T-helper 2 cell treated with Interferon-gamma antibody and Interleukin-4, amounts not matched to agents 5 μg/mL and 100 μg/mL, for 36 hours (primary cell): ENCODE results near the gene DDX39B.
"Not testable (repeated sequence)": the region's sequence is repeated elsewhere in the genome, so short reads cannot be mapped to it uniquely, and the experiment has no call there.

Experiments
- DNase-seq: peaks from one replicate; pipeline ENCODE4 v3.0.0; 2021; ENCODE audit warnings: low spot score
- H3K27ac Mint-ChIP-seq: one replicate; pipeline ENCODE4 v1.8.0; 2021; ENCODE audit warnings: mild to moderate bottlenecking, mixed read lengths
- H3K27me3 Mint-ChIP-seq: one replicate; pipeline ENCODE4 v1.8.0; 2021; ENCODE audit warnings: low read depth, mixed read lengths
- H3K36me3 Mint-ChIP-seq: one replicate; pipeline ENCODE4 v1.8.0; 2021; ENCODE audit warnings: low read depth, mixed read lengths
- H3K4me1 Mint-ChIP-seq: one replicate; pipeline ENCODE4 v1.8.0; 2021; ENCODE audit warnings: low read depth, mixed read lengths
- H3K4me3 Mint-ChIP-seq: one replicate; pipeline ENCODE4 v1.8.0; 2022; ENCODE audit warnings: mild to moderate bottlenecking, moderate library complexity, mixed read lengths
- H3K9me3 Mint-ChIP-seq: one replicate; pipeline ENCODE4 v1.8.0; 2021; ENCODE audit warnings: mixed read lengths

Gene DDX39B

GRCh38 chr6:31569861-31570536, 28.2 kb upstream of the DDX39B start:
- H3K4me1 Mint-ChIP-seq, result peaks cover 71% of the 10 kb centered on the region
- H3K27me3 Mint-ChIP-seq, result peaks cover 30% of the 10 kb centered on the region
- H3K27ac Mint-ChIP-seq, result no peak overlapping the region
- H3K4me3 Mint-ChIP-seq, result no peak overlapping the region
- H3K36me3 Mint-ChIP-seq, result peaks cover 2% of the 10 kb centered on the region
- H3K9me3 Mint-ChIP-seq, result no peaks in the 10 kb centered on the region
- no peak for DNase-seq

GRCh38 chr6:31568537-31568961, 26.7 kb upstream of the DDX39B start:
- H3K27me3 Mint-ChIP-seq, result peaks cover 37% of the 10 kb centered on the region
- H3K4me3 Mint-ChIP-seq, result peak overlapping the region; percentile 68
- H3K27ac Mint-ChIP-seq, result peak overlapping the region; percentile 73
- H3K4me1 Mint-ChIP-seq, result peaks cover 60% of the 10 kb centered on the region
- H3K36me3 Mint-ChIP-seq, result peaks cover 7% of the 10 kb centered on the region
- H3K9me3 Mint-ChIP-seq, result no peaks in the 10 kb centered on the region
- peak; percentile 88 for DNase-seq

GRCh38 chr6:31567531-31568370, 25.9 kb upstream of the DDX39B start:
- peaks cover 10% of the 10 kb centered on the region for H3K36me3 Mint-ChIP-seq
- peaks cover 36% of the 10 kb centered on the region for H3K27me3 Mint-ChIP-seq
- H3K27ac Mint-ChIP-seq, result peak overlapping the region; percentile 73
- H3K4me1 Mint-ChIP-seq, result peaks cover 56% of the 10 kb centered on the region
- H3K4me3 Mint-ChIP-seq, result peak overlapping the region; percentile 68
- H3K9me3 Mint-ChIP-seq, result no peaks in the 10 kb centered on the region
- no peak for DNase-seq

- Mint-ChIP-seq H3K36me3 (peaks cover 49% of the 10 kb centered on the region), H3K27me3 (peaks cover 27% of the 10 kb centered on the region), H3K4me3 (peak overlapping the region; percentile 79), H3K27ac (peak overlapping the region; percentile 29), H3K4me1 (peaks cover 55% of the 10 kb centered on the region), H3K9me3 (no peaks in the 10 kb centered on the region)
- DNase-seq, result no peak
Measured at GRCh38 chr6:31560697-31561058, 18.9 kb upstream of the DDX39B start.

- peak; percentile 57 for DNase-seq
- Mint-ChIP-seq H3K4me3 (peak overlapping the region; percentile 79), H3K4me1 (peaks cover 53% of the 10 kb centered on the region), H3K9me3 (no peaks in the 10 kb centered on the region), H3K36me3 (peaks cover 47% of the 10 kb centered on the region), H3K27ac (peak overlapping the region; percentile 71), H3K27me3 (peaks cover 21% of the 10 kb centered on the region)
Measured at GRCh38 chr6:31559958-31560696, 18.3 kb upstream of the DDX39B start.

GRCh38 chr6:31559606-31559957, 17.8 kb upstream of the DDX39B start:
- H3K4me1 Mint-ChIP-seq, result peaks cover 53% of the 10 kb centered on the region
- H3K27ac Mint-ChIP-seq, result peak overlapping the region; percentile 71
- peaks cover 44% of the 10 kb centered on the region for H3K36me3 Mint-ChIP-seq
- H3K9me3 Mint-ChIP-seq, result no peaks in the 10 kb centered on the region
- peak overlapping the region; percentile 79 for H3K4me3 Mint-ChIP-seq
- DNase-seq, result no peak
- H3K27me3 Mint-ChIP-seq, result peaks cover 16% of the 10 kb centered on the region

GRCh38 chr6:31558631-31559500, 17.1 kb upstream of the DDX39B start:
- Mint-ChIP-seq H3K9me3 (no peaks in the 10 kb centered on the region), H3K36me3 (peaks cover 43% of the 10 kb centered on the region), H3K4me1 (peaks cover 52% of the 10 kb centered on the region), H3K27me3 (peaks cover 13% of the 10 kb centered on the region), H3K27ac (peak overlapping the region; percentile 71), H3K4me3 (peak overlapping the region; percentile 79)
- DNase-seq, result peak; percentile 73

- Mint-ChIP-seq H3K36me3 (peaks cover 42% of the 10 kb centered on the region), H3K4me1 (peaks cover 49% of the 10 kb centered on the region), H3K27ac (no peak overlapping the region)
Measured at GRCh38 chr6:31558318-31558625, 16.5 kb upstream of the DDX39B start.

GRCh38 chr6:31557443-31558317, 15.9 kb upstream of the DDX39B start:
- H3K27ac Mint-ChIP-seq, result no peak overlapping the region
- peak overlapping the region; percentile 19 for H3K4me3 Mint-ChIP-seq
- no peak for DNase-seq
- peaks cover 6% of the 10 kb centered on the region for H3K27me3 Mint-ChIP-seq
- H3K36me3 Mint-ChIP-seq, result peaks cover 41% of the 10 kb centered on the region
- H3K4me1 Mint-ChIP-seq, result peaks cover 45% of the 10 kb centered on the region
- no peaks in the 10 kb centered on the region for H3K9me3 Mint-ChIP-seq

More at GRCh38 chr6:31558318-31558625, 16.5 kb upstream of the DDX39B start:
- H3K27me3 Mint-ChIP-seq, result peaks cover 10% of the 10 kb centered on the region
- no peak for DNase-seq
- no peaks in the 10 kb centered on the region for H3K9me3 Mint-ChIP-seq
- peak overlapping the region; percentile 79 for H3K4me3 Mint-ChIP-seq

GRCh38 chr6:31556307-31556706, 14.5 kb upstream of the DDX39B start:
- no peak overlapping the region for H3K27ac Mint-ChIP-seq
- H3K27me3 Mint-ChIP-seq, result no peaks in the 10 kb centered on the region
- H3K4me1 Mint-ChIP-seq, result peaks cover 40% of the 10 kb centered on the region
- peaks cover 39% of the 10 kb centered on the region for H3K36me3 Mint-ChIP-seq
- no peaks in the 10 kb centered on the region for H3K9me3 Mint-ChIP-seq
- H3K4me3 Mint-ChIP-seq, result no peak overlapping the region
- DNase-seq, result no peak

- peak; percentile 51 for DNase-seq
- Mint-ChIP-seq H3K4me1 (peaks cover 30% of the 10 kb centered on the region), H3K4me3 (peak overlapping the region; percentile 49), H3K36me3 (peaks cover 17% of the 10 kb centered on the region)
- not testable (repeated sequence) for H3K9me3 Mint-ChIP-seq, H3K27me3 Mint-ChIP-seq, H3K27ac Mint-ChIP-seq
Measured at GRCh38 chr6:31551371-31551770, 9.6 kb upstream of the DDX39B start.

GRCh38 chr6:31548544-31548873, 6.7 kb upstream of the DDX39B start:
- H3K4me3 Mint-ChIP-seq, result peak overlapping the region; percentile 78
- peaks cover 31% of the 10 kb centered on the region for H3K4me1 Mint-ChIP-seq
- peaks cover 17% of the 10 kb centered on the region for H3K36me3 Mint-ChIP-seq
- no peaks in the 10 kb centered on the region for H3K9me3 Mint-ChIP-seq
- no peak overlapping the region for H3K27ac Mint-ChIP-seq
- DNase-seq, result no peak
- H3K27me3 Mint-ChIP-seq, result no peaks in the 10 kb centered on the region
